ENCODE measurements around the gene ZBTB22.

The ZBTB22 gene

DNA sequence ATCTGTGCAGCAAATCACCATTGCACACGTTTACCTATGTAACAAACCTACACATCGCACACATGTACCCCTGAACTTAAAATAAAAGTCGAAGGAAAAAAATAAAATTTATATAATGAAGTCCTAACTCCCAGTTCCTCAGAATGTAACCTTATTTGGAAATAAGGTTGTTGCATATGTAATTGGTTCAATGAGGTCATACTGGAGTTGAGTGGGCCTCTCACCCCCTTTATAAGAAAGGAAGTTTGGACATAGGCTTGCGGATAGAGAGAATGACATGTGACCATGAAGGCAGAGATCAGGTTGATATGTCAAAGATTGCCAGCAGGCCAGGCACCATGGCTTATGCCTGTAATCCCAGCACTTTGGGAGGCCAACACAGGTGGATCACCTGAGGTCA, 16.1 kb upstream of the ZBTB22 start:
- DNase-seq (ENCODE audit: low read depth, low spot score): no peak
- no peak overlapping the region for H3K4me3 ChIP-seq (ENCODE audit: low read length)

DNA sequence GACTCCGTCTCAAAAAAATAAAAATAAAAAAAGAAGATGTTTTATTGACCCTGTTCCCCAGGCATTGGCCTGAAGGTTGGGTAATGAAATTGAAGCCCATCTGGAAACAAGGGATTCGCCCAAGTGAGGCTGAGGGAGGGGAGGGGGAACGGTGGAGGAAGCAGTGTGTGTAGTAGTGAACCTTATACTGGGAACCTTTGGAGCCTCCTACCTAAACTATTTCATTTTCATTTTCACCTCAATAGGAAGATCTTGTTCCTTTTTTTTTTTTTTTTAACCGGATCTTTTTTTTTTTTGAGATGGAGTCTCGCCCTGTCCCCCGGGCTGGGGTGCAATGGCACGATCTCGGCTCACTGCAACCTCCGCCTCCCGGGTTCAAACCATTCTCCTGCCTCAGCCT, 13.2 kb upstream of the ZBTB22 start:
- DNase-seq (ENCODE audit: low read depth, low spot score): no peak

DNA sequence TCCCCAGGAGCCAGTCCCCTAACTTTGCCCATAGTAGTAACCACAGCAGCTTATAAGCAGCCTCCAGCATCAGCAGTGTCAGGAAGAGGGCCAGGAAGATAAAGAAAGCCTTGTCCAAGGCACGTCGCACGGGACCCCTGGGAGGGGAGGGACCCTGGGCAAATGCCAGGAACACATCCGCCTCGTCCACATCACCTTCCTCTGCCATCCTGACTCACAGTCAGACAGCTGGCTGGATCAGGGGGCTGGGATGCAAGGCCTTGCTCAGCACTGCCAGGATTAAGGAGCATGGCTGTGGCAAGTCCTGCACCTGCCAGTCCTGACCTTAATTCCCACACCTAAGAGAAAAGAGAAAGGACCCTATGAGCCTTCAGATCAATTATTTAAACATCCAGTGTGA, 11.5 kb upstream of the ZBTB22 start:
- no peak overlapping the region for H3K4me3 ChIP-seq (ENCODE audit: low read length)
- DNase-seq (ENCODE audit: low read depth, low spot score): no peak

More for the DNA sequence above, 13.2 kb upstream of the ZBTB22 start:
- no peak overlapping the region for H3K4me3 ChIP-seq (ENCODE audit: low read length)

DNA sequence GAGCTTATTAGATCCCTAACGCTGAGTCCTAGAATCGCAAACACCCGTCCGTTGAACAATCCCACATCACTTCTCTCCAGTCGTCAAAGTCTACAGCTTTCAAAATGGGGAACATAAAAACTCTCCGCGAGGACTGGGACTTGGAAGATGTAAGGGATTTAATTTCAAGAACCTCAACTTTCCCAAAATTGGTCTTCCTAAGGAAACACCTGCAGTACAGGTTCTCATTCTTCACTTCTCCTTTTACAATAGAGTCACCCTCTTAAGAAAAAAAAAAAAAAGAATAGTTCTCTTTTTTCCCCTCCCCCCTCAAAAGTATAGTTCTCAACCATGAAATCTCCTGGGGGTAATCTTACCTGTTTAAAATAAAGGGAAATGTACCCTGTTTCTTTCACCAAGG, 6.6 kb upstream of the ZBTB22 start:
- no peak for DNase-seq (ENCODE audit: low read depth, low spot score)
- peak overlapping the region; percentile 95 for H3K4me3 ChIP-seq (ENCODE audit: low read length)

DNA sequence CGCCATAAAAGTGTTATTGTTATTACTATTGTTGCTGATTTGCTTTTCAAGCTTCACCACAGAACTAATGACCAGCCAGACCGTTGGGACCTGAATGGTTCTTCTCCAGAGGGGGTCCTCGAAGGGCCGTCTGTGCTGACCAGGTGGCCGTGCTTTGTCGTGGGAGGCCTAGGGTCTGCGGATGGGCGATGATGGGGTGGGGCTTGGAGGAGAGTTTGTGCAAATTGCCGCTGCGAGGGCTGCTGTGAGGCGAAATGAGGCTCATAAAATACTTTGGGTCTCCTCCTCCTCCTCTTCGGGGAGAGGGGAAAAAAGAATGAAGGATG, 6.0 kb upstream of the ZBTB22 start:
- DNase-seq (ENCODE audit: low read depth, low spot score): no peak

DNA sequence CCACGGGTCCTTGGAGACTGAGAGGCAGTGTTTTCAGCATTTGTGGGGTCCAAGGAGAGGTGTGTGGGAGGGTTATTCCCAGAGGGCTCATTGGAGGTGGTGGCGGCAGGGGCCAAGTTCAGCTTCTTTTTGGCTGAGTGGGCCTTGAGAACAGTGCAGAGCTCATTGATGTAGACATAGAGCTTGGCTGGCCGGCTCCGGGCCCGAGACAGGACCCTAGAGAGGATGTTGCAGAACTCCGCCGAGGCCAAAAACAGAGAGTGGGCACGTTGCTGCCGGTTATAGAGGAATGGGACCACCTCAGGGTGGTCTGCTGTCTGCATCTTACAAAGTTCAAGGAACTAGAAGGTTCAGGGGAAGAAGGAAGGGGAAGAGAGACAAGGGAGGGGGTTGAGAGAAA, 3.7 kb upstream of the ZBTB22 start:
- H3K4me3 ChIP-seq (ENCODE audit: low read length): peak overlapping the region; percentile 95; the same call in 1 of the 2 replicates
- no peak for DNase-seq (ENCODE audit: low read depth, low spot score)

More for the DNA sequence above, 6.0 kb upstream of the ZBTB22 start:
- H3K4me3 ChIP-seq (ENCODE audit: low read length): peak overlapping the region; percentile 95

DNA sequence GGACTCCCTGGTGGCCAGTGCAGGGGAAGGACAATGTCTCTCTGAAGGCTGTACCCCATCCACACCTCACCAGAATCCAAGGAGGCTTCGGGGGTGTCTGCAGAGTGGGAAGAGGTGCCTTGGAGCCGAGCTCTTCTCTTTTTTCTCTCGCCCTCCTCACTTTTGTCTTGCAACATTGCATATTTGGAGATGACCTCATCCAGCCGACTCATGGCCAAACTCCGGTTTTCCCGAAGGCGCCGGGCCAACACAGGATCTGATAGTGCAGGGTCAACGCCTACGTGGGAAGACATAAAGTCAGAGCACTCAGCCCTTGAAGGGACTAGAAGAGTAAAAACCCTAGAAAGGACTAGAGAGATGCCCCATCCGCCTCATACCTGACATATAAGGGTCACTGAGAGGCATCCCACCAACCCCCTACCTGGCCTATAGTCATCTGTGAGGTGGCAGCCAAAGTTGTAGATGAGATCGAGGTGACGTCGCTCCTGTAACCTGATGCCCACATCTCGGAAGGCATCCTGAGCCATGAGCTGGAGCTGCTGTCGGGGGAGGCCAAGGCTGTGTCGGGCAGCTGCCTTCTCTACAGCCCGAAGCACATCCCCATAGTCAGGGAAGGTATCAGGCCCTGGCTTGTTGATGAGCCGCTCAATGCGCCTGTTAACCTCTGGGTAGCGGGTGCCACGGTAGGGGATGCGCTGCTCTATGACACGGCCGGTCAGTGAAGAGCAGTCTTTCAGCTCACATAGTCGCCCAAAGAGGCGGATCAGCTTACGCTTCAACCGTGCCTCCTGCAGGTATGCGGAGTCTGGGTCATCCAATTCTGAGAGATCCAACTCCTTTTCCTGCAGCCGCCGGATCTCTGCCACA, 3.0 kb upstream of the ZBTB22 start:
- no peak overlapping the region for H3K4me3 ChIP-seq (ENCODE audit: low read length)
- DNase-seq (ENCODE audit: low read depth, low spot score): no peak

DNA sequence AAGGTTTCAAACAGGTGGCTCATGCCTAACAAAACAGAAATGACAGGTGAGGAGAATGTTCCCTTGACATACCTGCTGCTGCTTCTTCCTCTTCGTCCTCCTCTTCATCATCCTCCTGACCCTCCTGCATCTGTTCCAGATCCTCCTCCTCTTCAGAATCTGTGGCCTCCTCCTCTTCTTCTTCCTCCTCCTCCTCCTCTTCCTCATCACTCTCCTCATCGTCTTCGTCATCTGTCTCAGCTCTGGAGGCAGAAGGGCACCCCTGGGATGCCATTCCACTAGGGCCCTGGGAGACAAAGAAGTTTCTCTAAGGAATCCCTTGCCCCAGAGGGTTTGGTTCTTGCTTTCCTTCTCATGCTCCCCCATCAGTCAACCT, 2.4 kb upstream of the ZBTB22 start:
- DNase-seq (ENCODE audit: low read depth, low spot score): no peak
- H3K4me3 ChIP-seq (ENCODE audit: low read length): no peak overlapping the region

DNA sequence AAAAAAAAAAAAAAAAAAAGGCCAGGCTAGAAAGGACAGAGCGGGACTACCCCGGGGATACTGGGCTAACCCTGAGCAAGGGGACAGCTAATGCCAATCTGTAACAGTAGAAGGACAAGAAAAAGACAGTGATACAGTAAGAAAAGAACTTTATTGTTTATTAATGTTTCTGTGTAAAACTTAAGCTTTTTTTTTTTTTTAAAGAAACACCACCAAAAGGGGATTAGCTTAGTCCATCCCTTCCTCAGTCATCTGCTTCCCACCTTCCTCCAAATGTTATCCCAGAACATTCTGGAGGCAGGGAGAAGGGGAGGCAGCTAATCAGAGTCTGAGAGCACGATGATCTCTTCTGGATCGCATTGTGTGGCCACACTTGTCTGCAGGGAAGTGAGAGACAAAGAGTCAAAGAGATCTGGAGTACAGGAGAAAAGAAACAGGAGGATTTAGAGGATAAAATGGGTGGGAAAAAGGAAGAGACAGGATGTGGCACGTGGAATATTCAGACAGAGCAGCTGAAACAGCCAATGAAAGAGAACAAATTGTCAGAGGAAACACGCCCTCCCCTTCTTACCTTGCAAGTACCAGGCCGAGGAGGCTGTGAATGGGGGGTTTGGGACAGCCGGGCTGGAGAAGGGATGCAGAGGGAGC, 1.0 kb upstream of the ZBTB22 start:
- H3K4me3 ChIP-seq (ENCODE audit: low read length): peak overlapping the region; percentile 81
- DNase-seq (ENCODE audit: low read depth, low spot score): no peak

DNA sequence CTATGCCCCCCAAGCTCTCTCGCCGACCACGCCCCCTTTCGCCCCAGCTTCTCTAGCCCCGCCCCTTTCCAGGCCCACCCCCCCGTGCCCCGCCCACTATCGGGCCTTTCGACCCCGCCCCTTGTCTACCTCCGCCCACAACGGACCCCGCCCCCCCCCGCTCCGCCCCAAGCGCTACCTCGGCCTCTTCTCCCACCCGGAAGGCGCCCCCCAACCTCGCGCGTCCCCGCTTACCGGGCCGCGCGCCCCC, 200 bp downstream of the ZBTB22 start:
- H3K4me3 ChIP-seq (ENCODE audit: low read length): peak overlapping the region; percentile 81
- no peak for DNase-seq (ENCODE audit: low read depth, low spot score)

DNA sequence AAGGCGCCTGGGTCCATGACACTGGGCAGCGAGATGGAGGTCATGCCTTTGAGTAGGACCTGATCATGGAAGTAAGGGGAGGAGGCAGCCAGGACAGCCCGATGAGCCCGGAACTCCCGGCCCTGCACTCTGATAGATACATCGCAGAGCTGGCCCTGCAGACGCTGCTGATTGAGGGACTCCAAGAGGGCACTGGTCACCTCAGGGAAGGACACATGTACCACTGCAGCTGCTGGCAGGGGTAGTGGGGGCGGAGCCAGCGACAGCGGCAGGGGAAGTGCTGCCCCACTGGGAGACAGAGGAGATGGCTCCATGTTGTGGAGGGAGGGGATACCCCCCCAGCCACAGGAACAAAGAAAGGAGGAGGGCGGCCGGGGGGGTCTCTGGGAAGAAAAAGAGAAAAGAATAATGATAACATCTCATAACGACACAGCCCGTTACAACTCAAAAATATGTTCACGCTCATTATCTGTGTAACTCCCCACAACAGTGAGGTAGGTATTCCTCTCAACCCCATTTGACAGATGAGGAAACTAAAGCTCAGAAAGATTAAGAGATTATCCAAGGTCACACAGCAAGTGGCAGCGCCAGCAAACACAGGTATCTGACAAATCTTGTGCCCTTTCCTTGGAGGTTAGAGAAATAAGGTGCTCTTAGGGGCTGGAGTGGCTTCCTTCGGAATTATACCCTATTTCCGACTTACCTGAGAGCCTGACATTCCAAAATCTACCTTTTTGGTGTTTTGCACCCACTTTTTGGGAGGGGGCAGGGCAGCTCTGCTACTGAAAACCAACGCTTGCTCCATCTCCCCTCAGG, 733 bp downstream of the ZBTB22 start:
- no peak for DNase-seq (ENCODE audit: low read depth, low spot score)

DNA sequence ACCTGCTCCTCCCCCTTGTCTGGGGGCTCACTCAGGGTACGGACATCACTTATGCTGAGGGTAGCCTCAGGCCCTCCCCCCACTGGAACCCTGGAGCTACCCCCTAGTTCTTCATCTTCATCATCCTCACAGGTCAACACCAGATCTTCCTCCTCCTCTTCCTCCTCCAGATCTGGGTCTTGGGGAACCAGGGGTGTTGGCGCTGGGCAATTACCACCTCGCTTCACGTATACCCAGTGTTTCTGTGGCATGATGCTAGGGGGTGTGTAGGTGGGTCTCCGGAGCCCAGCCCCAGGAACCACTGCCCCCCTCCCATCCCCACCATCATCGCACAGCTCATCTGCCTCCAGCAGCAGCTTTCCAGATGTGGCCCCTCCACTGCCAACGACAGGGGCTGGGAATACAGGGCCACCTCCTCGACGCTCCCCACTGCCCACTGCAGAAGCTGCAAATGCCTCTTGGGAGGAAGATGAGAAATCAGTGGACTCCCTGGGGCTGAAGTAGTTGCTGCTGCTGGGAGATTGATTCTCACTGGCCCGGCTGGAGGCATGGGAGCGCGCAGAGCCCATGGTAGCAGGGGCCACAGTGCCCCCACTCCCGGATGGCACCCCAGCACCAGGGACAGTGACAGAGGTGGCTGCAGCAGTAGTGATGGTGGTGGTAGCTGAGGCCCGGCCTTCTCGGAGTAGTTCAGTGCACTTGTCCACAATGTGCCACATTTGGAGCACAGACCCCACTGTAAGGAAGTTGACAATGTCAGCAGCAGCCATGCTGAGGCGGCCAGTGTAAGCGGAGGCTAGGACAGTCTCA, 1.5 kb downstream of the ZBTB22 start:
- DNase-seq (ENCODE audit: low read depth, low spot score): no peak
- no peak overlapping the region for H3K4me3 ChIP-seq (ENCODE audit: low read length)

More for the DNA sequence above, 733 bp downstream of the ZBTB22 start:
- peak overlapping the region; percentile 53 for H3K4me3 ChIP-seq (ENCODE audit: low read length)

DNA sequence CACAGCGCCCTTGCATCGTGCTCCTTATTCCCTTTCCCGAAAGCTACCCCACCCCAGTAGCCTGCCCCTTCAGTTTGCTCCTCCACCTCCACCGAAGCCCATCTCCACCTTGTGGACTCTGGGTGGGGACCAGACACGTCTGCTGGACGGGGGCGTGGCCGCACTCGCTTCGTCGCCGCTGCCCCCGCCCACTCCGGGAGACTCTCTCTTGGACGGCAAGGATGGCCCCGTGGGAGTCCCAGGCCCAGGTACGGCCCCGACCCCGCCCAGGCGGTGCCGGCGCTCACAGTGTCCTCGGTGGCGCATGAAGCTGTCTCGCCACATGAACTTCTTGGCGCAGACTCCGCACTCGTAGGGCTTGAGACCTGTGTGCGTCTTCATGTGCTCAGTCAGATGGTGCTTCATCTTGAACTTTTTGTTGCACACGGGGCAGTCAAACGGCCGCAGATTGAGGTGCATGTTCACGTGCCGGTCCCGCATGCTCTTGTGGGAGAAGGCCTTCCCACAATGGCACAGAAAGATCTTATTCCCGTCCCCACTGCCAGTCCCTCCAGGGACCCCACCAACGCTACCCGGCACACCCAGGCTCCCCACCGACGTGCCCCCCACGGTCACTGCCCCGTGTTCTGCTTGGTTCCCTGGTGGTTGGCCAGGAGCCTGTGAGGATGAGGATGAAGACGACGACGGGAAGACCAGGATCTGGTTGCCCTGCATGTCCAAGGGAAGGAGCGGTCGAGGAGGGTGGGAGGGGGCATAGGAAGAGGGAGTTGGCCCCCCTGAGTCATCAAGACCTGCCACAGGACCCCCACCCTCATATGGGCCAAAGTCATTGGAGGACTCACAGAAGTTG, 2.4 kb downstream of the ZBTB22 start:
- H3K4me3 ChIP-seq (ENCODE audit: low read length): peak overlapping the region; percentile 89; the same call in 1 of the 2 replicates
- DNase-seq (ENCODE audit: low read depth, low spot score): no peak

DNA sequence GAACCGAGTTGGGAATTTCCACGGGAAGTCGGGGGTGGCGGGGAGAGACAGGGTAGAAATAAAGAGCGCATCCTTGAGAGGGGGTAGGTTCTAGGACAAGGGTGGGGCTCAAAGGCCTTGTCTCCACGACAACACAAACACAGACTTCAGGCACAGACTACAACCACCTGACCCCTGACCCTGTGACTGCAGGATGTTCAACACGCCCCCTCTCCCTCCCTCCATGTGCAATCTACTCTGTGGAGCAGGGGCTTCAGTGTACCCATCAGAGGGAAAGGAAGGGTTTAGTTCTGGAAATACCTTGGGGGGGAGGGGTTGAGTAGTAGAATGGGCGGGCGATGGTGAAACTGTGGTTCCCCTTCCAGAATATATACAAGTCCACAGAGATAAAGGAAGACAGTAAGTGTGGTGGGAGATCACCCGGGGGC, 3.0 kb downstream of the ZBTB22 start:
- peak; percentile 74 for DNase-seq (ENCODE audit: low read depth, low spot score)

DNA sequence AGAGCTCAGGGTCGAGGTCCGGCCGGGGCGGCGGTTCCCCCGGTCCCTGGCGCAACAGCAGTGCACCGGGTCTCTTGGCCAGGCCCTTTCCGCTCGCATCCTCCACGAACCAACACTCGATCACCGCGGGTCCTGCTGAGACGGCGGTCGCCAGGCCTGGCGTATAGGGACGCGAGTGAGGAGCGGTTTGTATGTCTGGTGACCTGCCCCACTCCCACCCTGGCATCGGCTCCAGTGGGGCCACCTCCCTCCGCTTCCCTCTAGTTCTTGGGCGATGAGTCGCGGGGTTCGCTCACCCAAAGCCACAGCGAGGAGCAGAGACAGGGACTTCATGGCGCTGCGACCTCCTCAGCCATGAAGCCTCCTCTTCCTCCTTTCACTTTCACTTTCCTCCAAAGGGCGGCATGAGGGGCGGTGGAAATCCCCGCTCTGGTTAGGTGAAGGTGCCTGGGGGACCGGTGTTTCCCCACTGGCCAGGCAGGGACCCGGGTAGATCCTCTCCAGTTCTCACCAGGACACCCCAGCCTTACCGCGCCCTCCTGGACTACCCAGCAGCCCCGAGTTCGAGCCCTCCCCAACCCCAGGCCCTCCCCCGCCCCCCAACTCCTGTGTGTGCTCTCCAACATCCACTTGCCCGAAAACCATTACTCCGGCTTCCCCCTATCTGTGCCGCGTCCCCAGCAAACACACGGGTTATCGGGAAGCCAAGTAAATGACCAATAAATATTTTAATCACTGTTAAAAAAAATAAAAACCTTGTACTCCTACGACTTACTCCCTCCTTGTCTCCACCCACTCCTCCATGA, 3.6 kb downstream of the ZBTB22 start, which contains the start of gene TAPBP:
TSS of gene TAPBP (minus strand) at position 370 of the 806 bp plus-strand sequence. CDS start at position 333, 37 bp downstream.
- DNase-seq (ENCODE audit: low read depth, low spot score): peak; percentile 48
- peak within 1 kb of the TSS; percentile 89 for H3K4me3 ChIP-seq (ENCODE audit: low read length)

More for the DNA sequence above, 3.0 kb downstream of the ZBTB22 start:
- H3K4me3 ChIP-seq (ENCODE audit: low read length): peak overlapping the region; percentile 89

DNA sequence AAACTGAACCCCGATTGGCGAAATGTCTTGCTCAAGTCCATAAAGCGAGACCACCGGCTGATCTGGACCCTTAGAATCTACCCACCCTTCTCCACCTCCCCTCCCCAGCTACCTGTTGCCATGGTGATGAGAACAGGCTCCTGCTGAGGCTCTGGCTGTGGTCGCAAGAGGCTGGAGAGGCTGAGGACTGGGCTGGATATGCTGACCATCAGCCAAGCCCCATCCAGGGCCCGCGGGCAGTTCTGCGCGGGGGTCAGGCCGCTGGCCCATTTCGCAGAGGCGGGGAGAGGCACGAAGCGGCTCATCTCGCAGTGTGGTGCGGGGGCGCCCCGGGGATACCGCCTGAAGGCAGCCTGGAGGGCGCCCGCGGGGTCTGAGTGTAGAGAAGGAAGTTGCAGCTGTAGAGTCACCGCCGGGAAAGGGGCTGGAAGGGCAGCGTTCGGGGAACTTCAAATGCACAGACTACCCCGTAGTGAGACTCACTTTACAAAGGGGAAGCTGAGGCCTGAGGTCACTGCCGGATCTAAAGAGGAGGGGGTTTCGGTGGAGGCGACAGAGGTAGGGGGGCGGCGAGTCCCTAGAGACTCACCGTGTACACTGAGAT, 4.3 kb downstream of the ZBTB22 start:
- peak overlapping the region; percentile 89 for H3K4me3 ChIP-seq (ENCODE audit: low read length)
- no peak for DNase-seq (ENCODE audit: low read depth, low spot score)
